Smooth muscle cell (in vitro differentiated cells): ENCODE measurements around the gene ZNF175. TPM values are rescaled to one million over a fixed set of nuclear protein-coding genes. Genes with fewer than 3 reads are reported as not detected.

Source experiments
- DNase-seq: peaks from one replicate; lab custom pipeline; 2025; ENCODE audit not compliant: unreplicated experiment; lab: John Stamatoyannopoulos, UW
- H2AFZ ChIP-seq: fragments of 200-600 bp; sonication (generic); 2 replicates; pipeline ENCODE4 v1.6.0; 2016; ENCODE audit warnings: antibody characterized with exemption, low read depth, mild to moderate bottlenecking
- H3F3A ChIP-seq: fragments of 200-600 bp; sonication (generic); 2 replicates; pipeline ENCODE4 v1.6.0; 2017; ENCODE audit warnings: antibody characterized with exemption, low read depth
- H3K27ac ChIP-seq: fragments of 200-600 bp; sonication (generic); 2 replicates; pipeline ENCODE4 v1.5.1; 2016; ENCODE audit warnings: low read depth, mild to moderate bottlenecking
- H3K27me3 ChIP-seq: fragments of 200-600 bp; sonication (generic); 2 replicates; pipeline ENCODE4 v1.6.1; 2016; ENCODE audit warnings: low read depth, mild to moderate bottlenecking
- H3K36me3 ChIP-seq: fragments of 200-600 bp; sonication (generic); 2 replicates; pipeline ENCODE4 v1.5.1; 2016; ENCODE audit warnings: low read depth
- H3K4me1 ChIP-seq: fragments of 200-600 bp; sonication (generic); 2 replicates; pipeline ENCODE4 v1.5.1; 2016; ENCODE audit warnings: low read depth
- H3K4me2 ChIP-seq: fragments of 200-600 bp; sonication (generic); 2 replicates; pipeline ENCODE4 v1.6.0; 2016; ENCODE audit warnings: mild to moderate bottlenecking
- H3K4me3 ChIP-seq: fragments of 200-600 bp; sonication (generic); 2 replicates; pipeline ENCODE4 v1.5.1; 2016; ENCODE audit warnings: mild to moderate bottlenecking
- H3K79me2 ChIP-seq: fragments of 200-600 bp; sonication (generic); 2 replicates; pipeline ENCODE4 v1.6.0; 2016; ENCODE audit warnings: low read depth, mild to moderate bottlenecking
- H3K9ac ChIP-seq: fragments of 200-600 bp; sonication (generic); 2 replicates; pipeline ENCODE4 v1.6.0; 2016; ENCODE audit warnings: low read depth
- H3K9me3 ChIP-seq: fragments of 200-600 bp; sonication (generic); replicated peaks from 2 replicates; pipeline ENCODE4 v1.5.1; 2016; ENCODE audit warnings: low read depth
- H4K20me1 ChIP-seq: fragments of 200-600 bp; sonication (generic); 2 replicates; pipeline ENCODE4 v1.6.0; 2016; ENCODE audit warnings: low read depth
- CTCF ChIP-seq: fragments of 200-600 bp; sonication (generic); IDR thresholded peaks from 2 replicates; pipeline ENCODE4 v1.5.1; 2017; ENCODE audit warnings: borderline replicate concordance, mild to moderate bottlenecking, antibody characterized with exemption; ENCODE audit not compliant: insufficient read depth, poor library complexity, severe bottlenecking
- WGBS: methylation state at CpG from one replicate; pipeline ENCODE4 v1.1.7; 2016; ENCODE audit warnings: low lambda C conversion rate; 5-methylcytosine and 5-hydroxymethylcytosine counted together
- polyA plus RNA-seq: library from polyadenylated mRNA; unstranded; fragments of >200 nt; fragmentation: Nextera tagmentation; extraction: Ambion mirVana; gene quantifications from 2 replicates; pipeline ENCODE4 v1.2.1, GENCODE V29; 2016
- total RNA-seq: library from RNA; depleted of rRNA; stranded (reverse); fragments of >200 nt; gene quantifications from 2 replicates; pipeline ENCODE4 v1.2.3, GENCODE V29; 2014

The ZNF175 gene
- total and polyA plus RNA-seq, 2 experiments from 2014 or later: 1.1 to 3.6 TPM

- no peaks in the 10 kb centered on the region for H3K79me2 ChIP-seq
- H3K27me3 ChIP-seq: no peaks in the 10 kb centered on the region
- no peak for TF ChIP-seq CTCF
- no peaks in the 10 kb centered on the region for H3K4me1 ChIP-seq
- DNase-seq: no peak
- no peak overlapping the region for H3K27ac ChIP-seq
- no peak overlapping the region for H3K4me3 ChIP-seq
- H2AFZ ChIP-seq: no peak overlapping the region
- no peak overlapping the region for H3K4me2 ChIP-seq
- H3F3A ChIP-seq: no peaks in the 10 kb centered on the region
- 69% methylated on average over 4 of the region's 4 CpGs for WGBS
- peaks cover 4% of the 10 kb centered on the region for H3K9me3 ChIP-seq
- H4K20me1 ChIP-seq: no peaks in the 10 kb centered on the region
- no peaks in the 10 kb centered on the region for H3K36me3 ChIP-seq
- no peak overlapping the region for H3K9ac ChIP-seq
Observed at GRCh38 chr19:51565583-51565982, 5.5 kb upstream of the ZNF175 start.

GRCh38 chr19:51566489-51567100, 4.5 kb upstream of the ZNF175 start:
- Histone ChIP-seq H3K36me3 (no peaks in the 10 kb centered on the region), H3K9ac (no peak overlapping the region), H3K4me1 (no peaks in the 10 kb centered on the region), H3K27ac (no peak overlapping the region), H2AFZ (no peak overlapping the region), H3K79me2 (no peaks in the 10 kb centered on the region), H3K4me3 (no peak overlapping the region), H3K9me3 (peaks cover 2% of the 10 kb centered on the region), H3F3A (no peaks in the 10 kb centered on the region), H3K27me3 (no peaks in the 10 kb centered on the region), H3K4me2 (no peak overlapping the region), H4K20me1 (no peaks in the 10 kb centered on the region)
- no peak for DNase-seq
- 84% methylated on average over 8 of the region's 8 CpGs for WGBS
- TF ChIP-seq CTCF: no peak

- Histone ChIP-seq H3K79me2 (no peaks in the 10 kb centered on the region), H2AFZ (no peak overlapping the region), H3K36me3 (no peaks in the 10 kb centered on the region), H3K27me3 (no peaks in the 10 kb centered on the region), H3K27ac (no peak overlapping the region), H3K9me3 (no peaks in the 10 kb centered on the region), H3F3A (no peaks in the 10 kb centered on the region), H3K4me3 (no peak overlapping the region), H3K4me1 (no peaks in the 10 kb centered on the region), H3K4me2 (no peak overlapping the region), H3K9ac (no peak overlapping the region), H4K20me1 (no peaks in the 10 kb centered on the region)
- no peak for DNase-seq
- no peak for TF ChIP-seq CTCF
- 63% methylated on average over 4 of the region's 4 CpGs for WGBS
Observed at GRCh38 chr19:51567583-51567982, 3.5 kb upstream of the ZNF175 start.

- H3K36me3 ChIP-seq: no peaks in the 10 kb centered on the region
- no peak overlapping the region for H2AFZ ChIP-seq
- H3K4me3 ChIP-seq: no peak overlapping the region
- no peaks in the 10 kb centered on the region for H3K9me3 ChIP-seq
- no peaks in the 10 kb centered on the region for H3K27me3 ChIP-seq
- no peak overlapping the region for H3K27ac ChIP-seq
- H3K4me1 ChIP-seq: no peaks in the 10 kb centered on the region
- H3K4me2 ChIP-seq: no peak overlapping the region
- no peak for TF ChIP-seq CTCF
- no peak overlapping the region for H3K9ac ChIP-seq
- no peaks in the 10 kb centered on the region for H3F3A ChIP-seq
- WGBS: 77% methylated on average over 1 of the region's 1 CpG
- no peaks in the 10 kb centered on the region for H4K20me1 ChIP-seq
- no peak for DNase-seq
- no peaks in the 10 kb centered on the region for H3K79me2 ChIP-seq
Observed at GRCh38 chr19:51568456-51568855, 2.6 kb upstream of the ZNF175 start.
